Caki2 (cell line): ENCODE measurements around the gene NABP1. TPM values are rescaled to one million over a fixed set of nuclear protein-coding genes. Genes with fewer than 3 reads are reported as not detected.
"Not testable (repeated sequence)": the region's sequence is repeated elsewhere in the genome, so short reads cannot be mapped to it uniquely, and the experiment has no call there.

Experiments
- DNase-seq: peaks from one replicate; pipeline ENCODE4 v3.0.0-alpha.2; 2015; ENCODE audit warnings: low read depth
- in situ Hi-C: cut with HindIII; loops from 2 replicates; pipeline ENCODE4 v1.10.0; 2016; ENCODE audit warnings: low sequenced_read_pairs, low pct_unique_long_range_greater_than_20kb, mixed read lengths
- total RNA-seq: library from RNA; depleted of rRNA; stranded (reverse); fragments of >200 nt; shearing (Covaris generic); gene quantifications from 2 replicates; pipeline ENCODE4 v1.2.3, GENCODE V29; 2014; ENCODE audit warnings: low replicate concordance; rRNA removed

Gene NABP1, protein sequence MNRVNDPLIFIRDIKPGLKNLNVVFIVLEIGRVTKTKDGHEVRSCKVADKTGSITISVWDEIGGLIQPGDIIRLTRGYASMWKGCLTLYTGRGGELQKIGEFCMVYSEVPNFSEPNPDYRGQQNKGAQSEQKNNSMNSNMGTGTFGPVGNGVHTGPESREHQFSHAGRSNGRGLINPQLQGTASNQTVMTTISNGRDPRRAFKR
- total RNA-seq, result 13.9 and 18.7 TPM in 2 replicates

DNA sequence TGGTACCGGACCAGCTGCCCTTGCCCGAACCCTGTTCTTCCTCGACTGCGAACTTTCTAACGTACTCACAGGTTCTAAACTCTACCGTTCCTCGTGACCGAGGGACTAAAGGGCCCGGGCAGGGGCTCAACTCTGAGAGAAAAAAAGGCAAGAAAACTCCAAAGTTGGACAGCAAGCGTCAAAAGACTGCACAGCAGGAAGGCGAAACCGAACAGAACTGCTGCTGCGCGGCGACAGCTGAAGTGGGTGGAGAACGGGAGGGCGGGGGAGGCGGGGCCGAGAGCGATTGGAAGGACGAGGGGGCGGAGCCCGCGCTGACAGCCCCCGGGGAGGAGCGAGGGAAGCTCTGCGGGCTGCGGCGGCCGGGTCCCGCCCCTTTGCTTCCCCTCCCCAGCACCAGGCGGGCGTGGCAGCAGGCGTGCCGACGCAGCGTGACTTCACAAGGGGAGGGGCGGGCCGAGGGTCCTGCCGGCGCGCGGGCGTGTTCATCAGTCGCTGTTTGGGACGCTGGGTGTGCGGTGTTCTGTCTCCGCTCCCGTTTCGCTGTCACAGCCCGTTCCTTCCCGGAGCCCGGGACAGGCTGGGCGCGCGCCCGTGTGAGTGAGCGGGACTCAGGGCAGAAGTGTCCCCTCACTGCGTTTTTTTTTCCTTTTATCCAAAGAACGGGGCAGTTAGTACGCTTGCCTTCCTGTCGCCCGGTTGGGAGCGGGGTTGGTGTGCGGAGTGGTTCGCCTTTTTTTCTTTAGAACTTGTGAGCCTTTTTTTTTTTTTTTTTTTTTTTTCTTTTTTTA lies at the start of gene NABP1:
Gene NABP1, plus strand, starts transcription at position 491 of the 791 bp plus-strand sequence. CDS start 479 bp downstream, outside the sequence.
- DNase-seq, result peak; percentile 99
- in situ Hi-C loops, result loop anchor here (25.0 kb wide), 1 partner anchor 116 kb away; no protein-coding TSS in a partner anchor

DNA sequence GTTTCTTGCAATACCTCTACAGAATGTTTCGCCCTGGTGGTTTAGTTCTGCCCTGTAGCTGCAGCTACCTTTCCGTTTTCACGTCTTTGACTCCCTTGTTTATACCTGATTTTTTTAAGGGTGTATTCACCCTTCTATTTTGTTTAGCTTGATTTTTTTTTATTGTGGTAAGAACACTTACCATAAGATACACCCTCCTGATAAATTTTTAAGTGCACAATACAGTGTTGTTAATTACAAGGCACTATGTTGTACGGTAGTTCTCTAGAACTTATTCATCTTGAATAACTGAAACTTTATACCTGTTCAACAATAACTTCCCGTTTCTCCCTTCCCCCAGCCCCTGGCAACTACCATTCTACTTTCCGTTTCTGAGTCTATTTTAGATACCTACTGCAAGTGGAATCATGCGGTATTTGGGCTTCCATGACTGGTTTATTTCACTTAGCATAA lies 48.9 kb upstream of the NABP1 start:
- in situ Hi-C loops, result no loop called here
- DNase-seq, result no peak

- in situ Hi-C loops, result no loop called here
- DNase-seq, result no peak
These were observed 47.8 kb upstream of the NABP1 start for GRCh38 chr2:191629976-191630712.

DNA sequence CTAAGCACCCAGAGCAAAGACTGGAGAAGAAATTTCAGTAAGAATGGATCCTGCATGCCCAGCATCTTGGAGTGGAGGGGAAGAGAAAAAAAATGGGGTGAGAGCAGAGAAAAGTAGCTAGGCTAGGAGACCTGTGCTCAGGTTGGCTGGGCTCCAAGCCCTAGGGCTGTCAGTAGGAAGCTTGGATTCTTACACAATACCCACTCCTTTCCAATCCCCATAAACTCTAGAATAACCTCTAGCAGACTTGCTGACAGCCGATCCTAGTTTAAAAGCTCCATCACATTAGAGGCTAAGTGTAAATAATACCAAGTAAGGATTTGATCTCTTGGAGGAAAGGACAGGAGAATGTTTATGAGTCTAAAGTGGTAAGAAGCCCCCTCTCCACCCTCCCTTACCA lies 46.2 kb upstream of the NABP1 start:
- in situ Hi-C loops, result no loop called here
- DNase-seq, result no peak

GRCh38 chr2:191632426-191632825 lies 45.5 kb upstream of the NABP1 start:
- DNase-seq, result no peak
- in situ Hi-C loops, result no loop called here

GRCh38 chr2:191634791-191635190 lies 43.1 kb upstream of the NABP1 start:
- no peak for DNase-seq
- in situ Hi-C loops, result no loop called here

GRCh38 chr2:191635333-191636234 lies 42.4 kb upstream of the NABP1 start:
- peak; percentile 77 for DNase-seq
- in situ Hi-C loops, result no loop called here

- DNase-seq, result no peak
- in situ Hi-C loops, result no loop called here
These were observed 41.7 kb upstream of the NABP1 start for GRCh38 chr2:191636235-191636543.

DNA sequence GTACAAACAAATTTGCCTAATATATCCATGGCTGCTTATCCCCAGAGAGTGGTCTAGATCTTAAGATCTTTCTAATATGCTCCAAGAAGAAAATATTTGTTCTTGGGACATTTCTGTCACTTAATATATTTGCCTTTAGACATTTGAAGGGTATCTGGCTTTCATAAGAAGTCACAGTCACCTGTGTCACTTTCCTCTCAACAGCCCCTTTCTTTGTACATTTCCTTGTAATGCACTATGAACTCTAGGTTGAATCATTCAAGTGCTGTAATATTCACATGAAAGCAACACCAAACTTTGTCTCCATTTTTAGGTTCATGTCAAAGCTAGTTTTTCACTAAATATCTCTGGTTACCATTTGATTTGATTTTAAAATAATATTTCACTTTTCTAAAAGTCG lies 41.4 kb upstream of the NABP1 start:
- in situ Hi-C loops, result no loop called here
- DNase-seq, result no peak

GRCh38 chr2:191637182-191638078 lies 40.5 kb upstream of the NABP1 start:
- in situ Hi-C loops, result no loop called here
- DNase-seq, result peak; percentile 41

DNA sequence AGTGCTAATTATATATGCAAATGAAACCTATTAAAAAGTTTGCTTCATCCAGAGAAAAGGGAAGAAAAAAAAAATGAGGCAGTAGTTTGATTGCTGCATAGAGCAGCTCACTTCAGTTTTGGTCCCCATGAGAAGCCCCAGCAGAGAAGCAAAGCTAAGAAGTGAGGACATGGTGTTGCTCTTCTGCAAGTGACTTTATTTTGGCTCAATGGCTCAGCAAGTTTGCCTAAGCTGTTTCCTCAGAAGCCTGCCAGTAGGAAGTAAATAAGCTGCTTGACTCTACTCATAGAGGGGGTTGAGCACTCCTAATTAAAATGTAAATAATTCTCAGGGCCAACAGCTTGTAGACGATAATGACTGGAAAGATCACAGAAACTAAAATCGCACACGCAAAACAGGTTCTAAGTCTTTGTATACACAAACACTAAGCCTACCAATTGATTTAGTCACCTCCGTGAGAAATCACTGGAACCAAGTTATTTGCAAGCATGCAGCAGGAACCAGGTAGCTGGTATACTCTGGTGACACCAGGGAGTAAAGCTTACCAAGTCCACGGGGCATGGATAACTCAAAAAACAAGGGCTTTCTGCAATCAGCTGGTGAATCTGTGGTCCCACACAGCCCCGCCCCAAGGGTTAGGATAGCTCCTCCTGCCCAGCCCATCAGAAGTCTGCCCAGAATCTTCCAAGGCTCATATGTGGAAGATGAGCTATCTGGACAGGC lies 39.7 kb upstream of the NABP1 start:
- DNase-seq, result no peak

DNA sequence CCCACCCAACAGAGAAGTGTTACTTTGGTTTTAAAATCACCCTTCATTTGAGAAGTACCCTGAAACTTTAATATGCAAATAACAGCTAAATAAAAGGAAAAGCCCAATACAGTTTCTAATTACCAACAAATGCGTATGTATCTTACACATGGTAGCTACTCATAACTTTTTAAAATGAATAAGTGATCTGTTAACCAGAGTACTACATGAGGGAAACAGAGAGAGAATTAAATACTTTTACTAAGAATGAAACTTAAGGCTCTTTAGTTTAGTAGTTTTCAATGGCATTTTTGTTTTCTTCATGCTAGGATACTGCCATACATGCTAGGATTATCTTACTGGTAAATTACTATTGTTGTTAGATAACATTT lies 39.1 kb upstream of the NABP1 start:
- in situ Hi-C loops, result no loop called here

More for the DNA sequence above, 39.7 kb upstream of the NABP1 start:
- in situ Hi-C loops, result no loop called here

DNA sequence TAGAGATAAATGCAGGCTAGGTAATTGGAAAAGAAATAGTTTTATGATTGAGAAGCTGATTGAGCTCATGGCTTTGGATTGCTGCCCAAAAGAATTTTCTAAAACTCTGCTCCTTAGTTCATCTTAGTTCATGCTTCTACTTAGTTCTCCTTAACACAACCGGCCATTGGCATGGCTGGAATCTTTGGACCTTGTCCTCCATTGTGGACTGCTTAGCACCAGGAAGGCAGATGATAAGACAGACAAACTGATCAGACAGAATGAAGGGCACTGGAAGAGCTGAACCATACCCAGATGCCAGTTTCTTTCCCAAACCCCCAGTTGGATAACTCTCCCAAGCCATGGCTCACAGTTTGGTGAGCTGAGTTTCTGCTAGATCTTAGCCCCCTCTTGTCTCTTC lies 36.3 kb upstream of the NABP1 start:
- no peak for DNase-seq
- in situ Hi-C loops, result no loop called here

More for the DNA sequence above, 39.1 kb upstream of the NABP1 start:
- no peak for DNase-seq

GRCh38 chr2:191642541-191642940 lies 35.4 kb upstream of the NABP1 start:
- in situ Hi-C loops, result no loop called here
- no peak for DNase-seq

DNA sequence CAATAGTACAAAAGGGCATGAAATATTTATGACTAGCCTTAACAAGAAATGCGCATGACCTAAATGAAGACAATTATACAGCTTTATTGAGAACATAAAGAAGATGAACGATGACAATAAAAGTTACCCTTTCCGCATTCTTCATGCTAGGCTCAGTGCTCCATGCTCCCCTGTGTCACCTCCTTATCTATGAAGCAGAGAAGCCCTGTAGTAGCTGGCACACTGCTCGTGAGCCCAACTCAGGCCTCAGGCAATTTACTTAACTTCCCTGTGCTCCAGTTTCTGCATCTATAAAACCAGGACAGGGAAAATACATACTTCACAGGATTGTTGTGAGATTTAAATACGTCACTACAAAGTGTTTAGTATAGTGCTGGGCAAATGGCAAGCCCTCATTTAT lies 34.5 kb upstream of the NABP1 start:
- in situ Hi-C loops, result no loop called here
- DNase-seq, result no peak

DNA sequence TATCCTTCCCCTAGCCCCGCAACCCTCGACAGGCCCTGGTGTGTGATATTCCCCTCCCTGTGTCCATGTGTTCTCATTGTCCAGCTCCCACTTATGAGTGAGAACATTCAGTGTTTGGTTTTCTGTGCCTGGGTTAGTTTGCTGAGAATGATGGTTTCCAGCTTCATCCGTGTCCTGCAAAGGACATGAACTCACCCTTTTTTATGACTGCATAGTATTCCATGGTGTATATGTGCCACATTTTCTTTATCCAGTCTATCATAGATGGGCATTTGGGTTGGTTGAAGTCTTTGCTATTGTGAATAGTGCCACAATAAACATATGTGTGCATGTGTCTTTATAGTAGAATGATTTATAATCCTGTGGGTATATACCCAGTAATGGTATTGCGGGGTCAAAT lies 33.3 kb upstream of the NABP1 start:
- DNase-seq, in situ Hi-C loops: not testable (repeated sequence)

GRCh38 chr2:191645032-191645431 lies 32.9 kb upstream of the NABP1 start:
- in situ Hi-C loops, result no loop called here
- no peak for DNase-seq
